GM23338 (cell line): Measurements from ENCODE around the gene RIMOC1. TPM values are rescaled to one million over a fixed set of nuclear protein-coding genes. Genes with fewer than 3 reads are reported as not detected.

Experiments used
- ATAC-seq: fragments of 200-7000 bp; cut with Tn5 transposase; 3 replicates; pipeline ENCODE4 v1.9.1; 2020
- DNase-seq: peaks from one replicate; pipeline ENCODE4 v3.0.0-alpha.2; 2015; ENCODE audit warnings: low spot score
- H2AFZ ChIP-seq: fragments of 200-600 bp; sonication (generic); 2 replicates; pipeline ENCODE4 v1.8.0; 2016; ENCODE audit warnings: antibody characterized with exemption, mild to moderate bottlenecking, moderate library complexity
- H3F3A ChIP-seq: fragments of 200-600 bp; sonication (generic); replicated peaks from 2 replicates; pipeline ENCODE4 v1.8.0; 2017; ENCODE audit warnings: antibody characterized with exemption, mixed run types, low read depth
- H3K27ac ChIP-seq: fragments of 200-600 bp; sonication (generic); 2 replicates; pipeline ENCODE4 v1.6.1; 2016; ENCODE audit warnings: low read depth
- H3K27me3 ChIP-seq: fragments of 200-600 bp; sonication (generic); 2 replicates; pipeline ENCODE4 v1.8.0; 2016; ENCODE audit warnings: mild to moderate bottlenecking, mixed run types, moderate library complexity; ENCODE audit not compliant: insufficient read depth
- H3K36me3 ChIP-seq: fragments of 200-600 bp; sonication (generic); 2 replicates; pipeline ENCODE4 v1.8.0; 2016; ENCODE audit warnings: mild to moderate bottlenecking; ENCODE audit not compliant: insufficient read depth
- H3K4me1 ChIP-seq: fragments of 200-600 bp; sonication (generic); 2 replicates; pipeline ENCODE4 v1.8.0; 2016; ENCODE audit warnings: mild to moderate bottlenecking, moderate library complexity; ENCODE audit not compliant: insufficient read depth
- H3K4me2 ChIP-seq: fragments of 200-600 bp; sonication (generic); 2 replicates; pipeline ENCODE4 v1.7.1; 2017; ENCODE audit warnings: mixed run types
- H3K4me3 ChIP-seq: fragments of 200-600 bp; sonication (generic); 2 replicates; pipeline ENCODE4 v1.6.1; 2016; ENCODE audit warnings: mixed run types
- H3K79me2 ChIP-seq: fragments of 200-600 bp; sonication (generic); replicated peaks from 2 replicates; pipeline ENCODE4 v1.8.0; 2017; ENCODE audit warnings: mild to moderate bottlenecking; ENCODE audit not compliant: insufficient read depth
- H3K9me2 ChIP-seq: fragments of 200-600 bp; sonication (generic); 2 replicates; pipeline ENCODE4 v1.8.0; 2017; ENCODE audit not compliant: insufficient read depth
- H4K20me1 ChIP-seq: fragments of 200-600 bp; sonication (generic); replicated peaks from 2 replicates; pipeline ENCODE4 v1.8.0; 2017; ENCODE audit warnings: mild to moderate bottlenecking; ENCODE audit not compliant: insufficient read depth
- H3K27ac Mint-ChIP-seq: 2 replicates; pipeline ENCODE4 v1.8.0; 2020; ENCODE audit warnings: inconsistent platforms, mild to moderate bottlenecking, moderate library complexity, mixed read lengths
- H3K27me3 Mint-ChIP-seq: 3 replicates; pipeline ENCODE4 v1.8.0; 2022; ENCODE audit warnings: low read depth, mild to moderate bottlenecking, moderate library complexity, mixed read lengths, inconsistent platforms; ENCODE audit not compliant: insufficient read depth, poor library complexity
- H3K36me3 Mint-ChIP-seq: 3 replicates; pipeline ENCODE4 v1.8.0; 2021; ENCODE audit warnings: low read depth, mild to moderate bottlenecking, inconsistent platforms, moderate library complexity, mixed read lengths
- H3K4me1 Mint-ChIP-seq: 3 replicates; pipeline ENCODE4 v1.8.0; 2020; ENCODE audit warnings: mild to moderate bottlenecking, inconsistent platforms, mixed read lengths
- H3K4me3 Mint-ChIP-seq: 3 replicates; pipeline ENCODE4 v1.8.0; 2021; ENCODE audit warnings: moderate library complexity, mild to moderate bottlenecking, inconsistent platforms, mixed read lengths
- H3K9me3 Mint-ChIP-seq: 3 replicates; pipeline ENCODE4 v1.8.0; 2020; ENCODE audit warnings: moderate library complexity, mild to moderate bottlenecking, inconsistent platforms, mixed read lengths
- CREB1 ChIP-seq: fragments of 250-450 bp; sonication (Bioruptor Pico); IDR thresholded peaks from 2 replicates; pipeline ENCODE4 v1.5.0; 2020; ENCODE audit warnings: low read depth, mild to moderate bottlenecking, moderate library complexity
- EZH2 ChIP-seq: fragments of 200-600 bp; sonication (generic); IDR thresholded peaks from one replicate; pipeline ENCODE4 v1.8.0; 2017; ENCODE audit warnings: antibody characterized with exemption, mild to moderate bottlenecking, low read depth; ENCODE audit not compliant: unreplicated experiment
- EZH2phosphoT487 ChIP-seq: fragments of 200-600 bp; sonication (generic); IDR thresholded peaks from one replicate; pipeline ENCODE4 v1.8.1; 2018; ENCODE audit warnings: antibody characterized with exemption; ENCODE audit not compliant: unreplicated experiment
- JUNB ChIP-seq: IDR thresholded peaks from one replicate; pipeline ENCODE4 v1.6.1; 2016; ENCODE audit warnings: antibody characterized with exemption; ENCODE audit not compliant: unreplicated experiment
- NANOG ChIP-seq: IDR thresholded peaks from 2 replicates; pipeline ENCODE4 v1.6.1; 2016; ENCODE audit warnings: antibody characterized with exemption, borderline replicate concordance
- POLR2AphosphoS5 ChIP-seq: IDR thresholded peaks from 2 replicates; pipeline ENCODE4 v1.6.1; 2016; ENCODE audit warnings: antibody characterized with exemption, low read depth
- STAT1 ChIP-seq: IDR thresholded peaks from one replicate; pipeline ENCODE4 v1.6.1; 2016; ENCODE audit warnings: antibody characterized with exemption; ENCODE audit not compliant: unreplicated experiment
- ZNF114 ChIP-seq: fragments of 250-450 bp; sonication (Bioruptor Pico); IDR thresholded peaks from 2 replicates; pipeline ENCODE4 v1.5.0; 2020; ENCODE audit warnings: mild to moderate bottlenecking, moderate library complexity
- ZNF331 ChIP-seq: fragments of 250-450 bp; sonication (Bioruptor Pico); IDR thresholded peaks from 2 replicates; pipeline ENCODE4 v1.5.0; 2020; ENCODE audit warnings: low read depth, mild to moderate bottlenecking, moderate library complexity
- polyA plus RNA-seq: library from polyadenylated mRNA; unstranded; fragments of >200 nt; fragmentation: Nextera tagmentation; extraction: Ambion mirVana; gene quantifications from 2 replicates; pipeline ENCODE4 v1.2.1, GENCODE V29; 2016
- total RNA-seq: library from RNA; depleted of rRNA; stranded (reverse); fragments of >200 nt; shearing (Covaris generic); gene quantifications from 2 replicates; pipeline ENCODE4 v1.2.3, GENCODE V29; 2014
- TF ChIP-seq, protein P1 (sequence below): fragments of 250-450 bp; sonication (Bioruptor Pico); IDR thresholded peaks from 2 replicates; pipeline ENCODE4 v1.5.0; 2020; ENCODE audit warnings: mild to moderate bottlenecking, moderate library complexity
- TF ChIP-seq, protein P2 (sequence below): IDR thresholded peaks from 2 replicates; pipeline ENCODE4 v1.6.1; 2016; ENCODE audit warnings: antibody characterized with exemption
- TF ChIP-seq, protein P3 (sequence below): IDR thresholded peaks from one replicate; pipeline ENCODE4 v1.6.1; 2018; ENCODE audit warnings: antibody characterized with exemption; ENCODE audit not compliant: unreplicated experiment
- TF ChIP-seq, protein P4 (sequence below), 2 experiments: fragments of 200-600 bp in 1 of 2; sonication (generic) in 1 of 2; conservative IDR thresholded peaks; 2 replicates each; pipeline versions ENCODE4 v1.5.1 to v1.6.1; 2016 to 2017; ENCODE audit warnings: antibody characterized with exemption in 2 of 2, low read depth in 2 of 2, mild to moderate bottlenecking in 2 of 2, moderate library complexity in 1 of 2

RIMOC1 gene
- total and polyA plus RNA-seq, 2 experiments from 2014 or later, result 26.4 to 30.3 TPM

DNA sequence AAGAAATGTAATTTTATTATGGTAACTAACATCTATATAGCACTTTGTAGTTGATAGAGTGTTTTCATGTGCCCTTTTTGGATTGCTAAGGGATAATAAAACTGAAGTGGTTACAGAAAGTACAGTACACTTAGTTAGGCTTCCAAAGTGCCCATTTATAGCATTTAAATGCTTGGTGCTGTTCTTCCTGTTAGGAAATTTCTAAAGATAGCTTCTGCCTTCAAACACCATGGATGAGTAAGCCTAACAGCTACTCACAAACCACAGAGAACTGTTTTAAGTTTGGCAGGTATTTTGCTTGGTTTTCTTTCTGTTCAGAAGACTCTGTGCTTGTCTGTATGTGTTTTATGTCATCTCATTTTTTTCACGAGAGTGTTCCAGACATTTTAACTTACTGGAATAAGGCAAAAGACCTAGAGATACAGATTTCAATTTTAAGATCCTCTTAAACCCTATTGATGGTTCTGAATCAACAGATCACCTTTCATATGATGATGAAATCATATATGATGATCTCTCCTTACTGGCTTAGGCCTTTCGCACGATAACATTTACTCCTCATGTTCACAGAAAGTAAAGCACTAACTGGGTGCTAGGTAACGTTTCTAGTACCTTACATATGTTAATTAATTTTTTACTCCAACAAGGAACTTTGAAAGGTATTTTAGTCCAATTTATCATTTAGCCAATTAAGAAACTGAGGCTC is 4.4 kb downstream of the RIMOC1 start:
- Mint-ChIP-seq H3K4me3 (no peak overlapping the region), H3K27ac (no peak overlapping the region), H3K27me3 (peaks cover 9% of the 10 kb centered on the region), H3K36me3 (peaks cover 52% of the 10 kb centered on the region), H3K9me3 (0 out of 3 replicates have a peak, but pooled peaks cover 3% of the 10 kb centered on the region), H3K4me1 (peaks cover 8% of the 10 kb centered on the region; the same call in 2 of the 3 replicates)
- H4K20me1 ChIP-seq, result peaks cover 4% of the 10 kb centered on the region; the same call in 1 of the 2 replicates
- peaks cover 8% of the 10 kb centered on the region for H3K4me1 ChIP-seq
- peaks cover 31% of the 10 kb centered on the region for H3K79me2 ChIP-seq
- ATAC-seq (no peak), DNase-seq (no peak)
- H3F3A ChIP-seq, result no peaks in the 10 kb centered on the region
- H3K36me3 ChIP-seq, result peaks cover 37% of the 10 kb centered on the region
- no peak overlapping the region for H2AFZ ChIP-seq
- no peaks in the 10 kb centered on the region for H3K27me3 ChIP-seq
- TF ChIP-seq ZNF331 (CRISPR knock-in tag) (no peak), CREB1 (CRISPR knock-in tag) (no peak), STAT1 (no peak), EZH2phosphoT487 (no peak), POLR2AphosphoS5 (no peak), NANOG (no peak), ZNF114 (CRISPR knock-in tag) (no peak), EZH2 (no peak), JUNB (no peak)
- TF ChIP-seq, protein P1, sequence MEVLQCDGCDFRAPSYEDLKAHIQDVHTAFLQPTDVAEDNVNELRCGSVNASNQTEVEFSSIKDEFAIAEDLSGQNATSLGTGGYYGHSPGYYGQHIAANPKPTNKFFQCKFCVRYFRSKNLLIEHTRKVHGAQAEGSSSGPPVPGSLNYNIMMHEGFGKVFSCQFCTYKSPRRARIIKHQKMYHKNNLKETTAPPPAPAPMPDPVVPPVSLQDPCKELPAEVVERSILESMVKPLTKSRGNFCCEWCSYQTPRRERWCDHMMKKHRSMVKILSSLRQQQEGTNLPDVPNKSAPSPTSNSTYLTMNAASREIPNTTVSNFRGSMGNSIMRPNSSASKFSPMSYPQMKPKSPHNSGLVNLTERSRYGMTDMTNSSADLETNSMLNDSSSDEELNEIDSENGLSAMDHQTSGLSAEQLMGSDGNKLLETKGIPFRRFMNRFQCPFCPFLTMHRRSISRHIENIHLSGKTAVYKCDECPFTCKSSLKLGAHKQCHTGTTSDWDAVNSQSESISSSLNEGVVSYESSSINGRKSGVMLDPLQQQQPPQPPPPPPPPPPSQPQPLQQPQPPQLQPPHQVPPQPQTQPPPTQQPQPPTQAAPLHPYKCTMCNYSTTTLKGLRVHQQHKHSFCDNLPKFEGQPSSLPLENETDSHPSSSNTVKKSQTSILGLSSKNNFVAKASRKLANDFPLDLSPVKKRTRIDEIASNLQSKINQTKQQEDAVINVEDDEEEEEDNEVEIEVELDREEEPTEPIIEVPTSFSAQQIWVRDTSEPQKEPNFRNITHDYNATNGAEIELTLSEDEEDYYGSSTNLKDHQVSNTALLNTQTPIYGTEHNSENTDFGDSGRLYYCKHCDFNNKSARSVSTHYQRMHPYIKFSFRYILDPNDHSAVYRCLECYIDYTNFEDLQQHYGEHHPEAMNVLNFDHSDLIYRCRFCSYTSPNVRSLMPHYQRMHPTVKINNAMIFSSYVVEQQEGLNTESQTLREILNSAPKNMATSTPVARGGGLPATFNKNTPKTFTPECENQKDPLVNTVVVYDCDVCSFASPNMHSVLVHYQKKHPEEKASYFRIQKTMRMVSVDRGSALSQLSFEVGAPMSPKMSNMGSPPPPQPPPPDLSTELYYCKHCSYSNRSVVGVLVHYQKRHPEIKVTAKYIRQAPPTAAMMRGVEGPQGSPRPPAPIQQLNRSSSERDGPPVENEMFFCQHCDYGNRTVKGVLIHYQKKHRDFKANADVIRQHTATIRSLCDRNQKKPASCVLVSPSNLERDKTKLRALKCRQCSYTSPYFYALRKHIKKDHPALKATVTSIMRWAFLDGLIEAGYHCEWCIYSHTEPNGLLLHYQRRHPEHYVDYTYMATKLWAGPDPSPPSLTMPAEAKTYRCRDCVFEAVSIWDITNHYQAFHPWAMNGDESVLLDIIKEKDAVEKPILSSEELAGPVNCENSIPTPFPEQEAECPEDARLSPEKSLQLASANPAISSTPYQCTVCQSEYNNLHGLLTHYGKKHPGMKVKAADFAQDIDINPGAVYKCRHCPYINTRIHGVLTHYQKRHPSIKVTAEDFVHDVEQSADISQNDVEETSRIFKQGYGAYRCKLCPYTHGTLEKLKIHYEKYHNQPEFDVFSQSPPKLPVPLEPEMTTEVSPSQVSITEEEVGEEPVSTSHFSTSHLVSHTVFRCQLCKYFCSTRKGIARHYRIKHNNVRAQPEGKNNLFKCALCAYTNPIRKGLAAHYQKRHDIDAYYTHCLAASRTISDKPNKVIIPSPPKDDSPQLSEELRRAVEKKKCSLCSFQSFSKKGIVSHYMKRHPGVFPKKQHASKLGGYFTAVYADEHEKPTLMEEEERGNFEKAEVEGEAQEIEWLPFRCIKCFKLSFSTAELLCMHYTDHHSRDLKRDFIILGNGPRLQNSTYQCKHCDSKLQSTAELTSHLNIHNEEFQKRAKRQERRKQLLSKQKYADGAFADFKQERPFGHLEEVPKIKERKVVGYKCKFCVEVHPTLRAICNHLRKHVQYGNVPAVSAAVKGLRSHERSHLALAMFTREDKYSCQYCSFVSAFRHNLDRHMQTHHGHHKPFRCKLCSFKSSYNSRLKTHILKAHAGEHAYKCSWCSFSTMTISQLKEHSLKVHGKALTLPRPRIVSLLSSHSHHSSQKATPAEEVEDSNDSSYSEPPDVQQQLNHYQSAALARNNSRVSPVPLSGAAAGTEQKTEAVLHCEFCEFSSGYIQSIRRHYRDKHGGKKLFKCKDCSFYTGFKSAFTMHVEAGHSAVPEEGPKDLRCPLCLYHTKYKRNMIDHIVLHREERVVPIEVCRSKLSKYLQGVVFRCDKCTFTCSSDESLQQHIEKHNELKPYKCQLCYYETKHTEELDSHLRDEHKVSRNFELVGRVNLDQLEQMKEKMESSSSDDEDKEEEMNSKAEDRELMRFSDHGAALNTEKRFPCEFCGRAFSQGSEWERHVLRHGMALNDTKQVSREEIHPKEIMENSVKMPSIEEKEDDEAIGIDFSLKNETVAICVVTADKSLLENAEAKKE (CRISPR knock-in tag), result no peak
- TF ChIP-seq, protein P2, sequence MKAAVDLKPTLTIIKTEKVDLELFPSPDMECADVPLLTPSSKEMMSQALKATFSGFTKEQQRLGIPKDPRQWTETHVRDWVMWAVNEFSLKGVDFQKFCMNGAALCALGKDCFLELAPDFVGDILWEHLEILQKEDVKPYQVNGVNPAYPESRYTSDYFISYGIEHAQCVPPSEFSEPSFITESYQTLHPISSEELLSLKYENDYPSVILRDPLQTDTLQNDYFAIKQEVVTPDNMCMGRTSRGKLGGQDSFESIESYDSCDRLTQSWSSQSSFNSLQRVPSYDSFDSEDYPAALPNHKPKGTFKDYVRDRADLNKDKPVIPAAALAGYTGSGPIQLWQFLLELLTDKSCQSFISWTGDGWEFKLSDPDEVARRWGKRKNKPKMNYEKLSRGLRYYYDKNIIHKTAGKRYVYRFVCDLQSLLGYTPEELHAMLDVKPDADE, result no peak
- TF ChIP-seq, protein P3, sequence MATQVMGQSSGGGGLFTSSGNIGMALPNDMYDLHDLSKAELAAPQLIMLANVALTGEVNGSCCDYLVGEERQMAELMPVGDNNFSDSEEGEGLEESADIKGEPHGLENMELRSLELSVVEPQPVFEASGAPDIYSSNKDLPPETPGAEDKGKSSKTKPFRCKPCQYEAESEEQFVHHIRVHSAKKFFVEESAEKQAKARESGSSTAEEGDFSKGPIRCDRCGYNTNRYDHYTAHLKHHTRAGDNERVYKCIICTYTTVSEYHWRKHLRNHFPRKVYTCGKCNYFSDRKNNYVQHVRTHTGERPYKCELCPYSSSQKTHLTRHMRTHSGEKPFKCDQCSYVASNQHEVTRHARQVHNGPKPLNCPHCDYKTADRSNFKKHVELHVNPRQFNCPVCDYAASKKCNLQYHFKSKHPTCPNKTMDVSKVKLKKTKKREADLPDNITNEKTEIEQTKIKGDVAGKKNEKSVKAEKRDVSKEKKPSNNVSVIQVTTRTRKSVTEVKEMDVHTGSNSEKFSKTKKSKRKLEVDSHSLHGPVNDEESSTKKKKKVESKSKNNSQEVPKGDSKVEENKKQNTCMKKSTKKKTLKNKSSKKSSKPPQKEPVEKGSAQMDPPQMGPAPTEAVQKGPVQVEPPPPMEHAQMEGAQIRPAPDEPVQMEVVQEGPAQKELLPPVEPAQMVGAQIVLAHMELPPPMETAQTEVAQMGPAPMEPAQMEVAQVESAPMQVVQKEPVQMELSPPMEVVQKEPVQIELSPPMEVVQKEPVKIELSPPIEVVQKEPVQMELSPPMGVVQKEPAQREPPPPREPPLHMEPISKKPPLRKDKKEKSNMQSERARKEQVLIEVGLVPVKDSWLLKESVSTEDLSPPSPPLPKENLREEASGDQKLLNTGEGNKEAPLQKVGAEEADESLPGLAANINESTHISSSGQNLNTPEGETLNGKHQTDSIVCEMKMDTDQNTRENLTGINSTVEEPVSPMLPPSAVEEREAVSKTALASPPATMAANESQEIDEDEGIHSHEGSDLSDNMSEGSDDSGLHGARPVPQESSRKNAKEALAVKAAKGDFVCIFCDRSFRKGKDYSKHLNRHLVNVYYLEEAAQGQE, result no peak
- TF ChIP-seq, protein P4, sequence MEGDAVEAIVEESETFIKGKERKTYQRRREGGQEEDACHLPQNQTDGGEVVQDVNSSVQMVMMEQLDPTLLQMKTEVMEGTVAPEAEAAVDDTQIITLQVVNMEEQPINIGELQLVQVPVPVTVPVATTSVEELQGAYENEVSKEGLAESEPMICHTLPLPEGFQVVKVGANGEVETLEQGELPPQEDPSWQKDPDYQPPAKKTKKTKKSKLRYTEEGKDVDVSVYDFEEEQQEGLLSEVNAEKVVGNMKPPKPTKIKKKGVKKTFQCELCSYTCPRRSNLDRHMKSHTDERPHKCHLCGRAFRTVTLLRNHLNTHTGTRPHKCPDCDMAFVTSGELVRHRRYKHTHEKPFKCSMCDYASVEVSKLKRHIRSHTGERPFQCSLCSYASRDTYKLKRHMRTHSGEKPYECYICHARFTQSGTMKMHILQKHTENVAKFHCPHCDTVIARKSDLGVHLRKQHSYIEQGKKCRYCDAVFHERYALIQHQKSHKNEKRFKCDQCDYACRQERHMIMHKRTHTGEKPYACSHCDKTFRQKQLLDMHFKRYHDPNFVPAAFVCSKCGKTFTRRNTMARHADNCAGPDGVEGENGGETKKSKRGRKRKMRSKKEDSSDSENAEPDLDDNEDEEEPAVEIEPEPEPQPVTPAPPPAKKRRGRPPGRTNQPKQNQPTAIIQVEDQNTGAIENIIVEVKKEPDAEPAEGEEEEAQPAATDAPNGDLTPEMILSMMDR (conservative IDR thresholded peaks at IDR 0.05; ENCODE audit: low read depth in 2 of 2), result no peak
- H3K4me3 ChIP-seq, result no peak overlapping the region
- no peak overlapping the region for H3K27ac ChIP-seq
- H3K9me2 ChIP-seq, result no peaks in the 10 kb centered on the region
- no peak overlapping the region for H3K4me2 ChIP-seq
